Smooth muscle cell of the brain vasculature (primary cell): ENCODE results near the gene GALNT2.

ENCODE experiments used
- DNase-seq: peaks from one replicate; pipeline ENCODE4 v3.0.0-alpha.2; 2012; ENCODE audit warnings: low read depth, low spot score

GALNT2 gene

DNA sequence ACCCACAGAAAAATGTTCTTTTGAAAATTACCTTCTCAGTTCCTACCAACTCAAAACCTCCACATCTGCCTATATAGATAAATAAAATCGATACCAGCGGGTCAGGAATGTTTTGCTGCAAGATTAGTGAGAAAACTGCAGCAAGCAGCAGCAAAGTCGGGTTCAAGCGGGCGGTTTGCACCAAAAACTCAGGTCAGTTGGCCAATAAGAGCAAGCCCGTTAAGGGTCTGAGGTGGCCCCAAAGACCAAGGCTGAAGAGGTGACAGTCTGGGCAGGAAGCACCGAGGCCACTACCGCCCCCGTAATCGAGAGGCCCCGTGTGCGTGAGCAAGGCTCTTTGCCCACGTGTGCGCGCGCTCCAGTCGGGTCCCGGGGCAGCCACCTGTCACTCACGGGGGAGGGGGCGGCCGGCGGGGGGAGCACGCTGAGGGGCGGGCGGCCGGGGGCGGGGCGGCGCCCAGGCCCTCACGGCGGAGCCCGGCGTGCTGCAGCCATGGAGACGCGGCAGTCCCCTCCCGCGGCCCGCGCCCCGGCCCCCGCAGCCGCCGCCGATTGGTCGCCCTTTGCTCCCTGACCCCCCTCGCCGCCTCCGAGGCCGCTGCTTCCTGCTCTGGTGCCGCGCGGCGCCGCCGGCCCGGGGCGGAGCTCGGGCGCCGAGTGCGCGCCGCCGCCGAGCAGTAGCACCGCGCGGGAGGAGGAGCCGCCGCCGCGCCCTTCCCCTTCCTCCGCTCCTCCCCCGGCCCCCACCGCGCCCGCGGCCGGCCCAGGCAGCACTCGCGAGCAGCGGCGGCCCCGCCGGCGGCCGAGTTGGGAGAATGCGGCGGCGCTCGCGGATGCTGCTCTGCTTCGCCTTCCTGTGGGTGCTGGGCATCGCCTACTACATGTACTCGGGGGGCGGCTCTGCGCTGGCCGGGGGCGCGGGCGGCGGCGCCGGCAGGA is at the start of gene GALNT2:
Gene GALNT2 (plus strand): TSS at position 773 of the 939 bp plus-strand sequence. CDS start 43 bp downstream, at position 816.
- DNase-seq, result peak; percentile 43

DNA sequence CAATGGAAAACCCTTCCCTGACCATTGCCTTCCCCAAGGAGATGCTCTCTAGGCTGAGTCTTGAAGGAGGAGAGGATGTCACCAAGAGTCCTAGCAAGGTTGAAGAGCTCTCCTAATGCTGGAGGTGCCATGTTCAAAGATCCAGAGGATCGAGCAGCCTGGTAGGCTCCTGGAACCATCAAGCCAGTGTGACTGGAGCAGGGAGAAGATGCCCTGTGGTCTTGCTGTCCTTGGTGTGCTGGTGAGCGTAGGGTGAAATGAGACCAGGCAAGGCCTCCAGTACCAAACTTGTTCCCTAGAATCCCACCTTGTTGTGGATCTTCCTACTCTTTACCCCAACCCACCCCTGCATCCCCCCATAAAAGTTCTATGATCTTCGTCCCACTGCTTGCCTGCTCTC is 46.6 kb upstream of the GALNT2 start:
- no peak for DNase-seq

DNA sequence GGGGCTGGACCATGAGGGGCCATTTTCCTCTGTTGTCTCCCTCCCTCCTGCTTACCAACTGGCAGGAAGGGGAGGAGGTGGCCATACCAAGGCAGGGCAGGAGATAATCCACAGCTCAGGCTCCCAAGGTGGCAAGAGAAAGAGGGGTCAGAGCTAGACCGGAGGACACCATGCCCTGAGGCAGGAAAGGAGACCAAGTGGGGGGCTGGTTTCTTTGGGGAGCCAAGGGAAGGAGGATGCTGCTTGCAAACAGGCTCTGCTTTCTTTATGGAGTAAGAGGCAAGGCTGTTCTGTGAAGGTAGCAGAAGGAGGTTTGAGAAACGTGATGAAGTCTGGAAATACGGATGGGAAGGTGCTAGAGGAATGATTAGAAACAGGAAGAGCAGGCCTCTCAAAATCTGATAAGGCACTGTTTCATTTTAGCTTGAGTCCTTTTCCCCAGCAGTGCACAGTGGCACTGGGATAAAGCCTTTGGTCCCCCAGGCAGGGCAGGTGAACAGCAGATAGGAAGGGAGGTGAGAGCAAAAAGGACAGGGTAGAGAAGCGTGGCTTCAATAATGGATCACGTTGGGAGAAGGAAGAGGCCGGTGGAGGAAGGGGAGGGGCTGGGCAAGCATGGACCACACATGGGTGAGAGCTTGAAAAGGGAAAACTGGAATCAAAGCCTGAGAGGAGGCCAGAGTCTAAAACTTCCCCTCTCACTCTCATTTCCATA is 44.2 kb upstream of the GALNT2 start:
- DNase-seq, result no peak

DNA sequence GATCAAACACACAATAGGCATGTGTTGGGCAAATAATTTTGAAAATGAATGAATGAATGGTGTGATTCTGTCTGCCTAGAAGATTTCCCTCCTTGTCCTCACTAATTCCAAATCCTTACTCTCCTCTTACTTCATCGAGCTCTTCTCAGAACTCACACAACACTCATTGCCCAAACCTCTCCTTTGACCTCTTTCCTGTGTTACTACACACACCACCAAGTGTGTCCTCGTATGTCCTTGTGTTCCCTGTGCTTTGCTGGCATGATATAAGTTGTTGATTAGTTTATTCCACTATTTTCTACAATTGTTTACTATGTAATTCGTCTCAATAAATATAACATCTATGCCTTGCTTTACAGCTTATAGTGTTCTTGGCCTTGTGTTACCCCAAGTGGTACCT is 41.4 kb upstream of the GALNT2 start:
- no peak for DNase-seq

DNA sequence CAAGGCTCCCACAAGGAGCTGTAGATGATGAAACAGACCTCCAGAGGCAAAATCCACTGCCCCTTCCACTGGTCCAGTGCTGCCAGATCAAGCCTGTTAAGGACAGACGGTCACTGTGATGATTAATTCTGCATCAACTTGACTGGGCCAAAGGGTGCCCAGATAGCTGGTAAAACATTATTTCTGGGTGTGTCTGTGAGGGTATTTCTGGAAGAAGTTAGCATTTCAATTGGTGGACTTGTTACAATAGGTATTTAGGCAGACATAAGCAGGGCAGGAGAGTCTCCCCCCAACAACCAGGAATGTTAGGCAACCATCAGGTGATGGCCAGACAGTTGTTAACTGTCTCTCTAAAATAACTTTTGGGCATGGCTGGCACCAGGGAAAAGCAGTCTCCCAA is 40.9 kb upstream of the GALNT2 start:
- no peak for DNase-seq

DNA sequence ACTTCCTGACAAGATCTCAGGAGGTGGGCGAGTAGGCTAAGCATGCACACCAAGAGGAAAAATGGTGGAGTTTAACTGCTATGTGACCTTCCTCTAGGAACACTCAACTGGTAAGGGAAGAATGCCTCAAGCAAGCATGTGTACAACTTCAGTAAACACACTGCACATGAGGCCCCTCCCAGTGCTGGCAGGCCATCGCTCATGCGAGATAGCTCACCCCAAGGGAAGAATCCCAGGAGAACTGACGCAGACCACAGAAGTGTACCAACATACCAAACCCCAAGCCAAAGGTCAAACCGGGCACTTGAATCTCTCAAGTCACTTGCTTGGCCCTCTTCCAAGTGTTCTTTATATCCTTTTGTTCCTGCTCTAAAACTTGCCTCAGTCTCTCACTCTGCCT is 40.5 kb upstream of the GALNT2 start:
- no peak for DNase-seq

DNA sequence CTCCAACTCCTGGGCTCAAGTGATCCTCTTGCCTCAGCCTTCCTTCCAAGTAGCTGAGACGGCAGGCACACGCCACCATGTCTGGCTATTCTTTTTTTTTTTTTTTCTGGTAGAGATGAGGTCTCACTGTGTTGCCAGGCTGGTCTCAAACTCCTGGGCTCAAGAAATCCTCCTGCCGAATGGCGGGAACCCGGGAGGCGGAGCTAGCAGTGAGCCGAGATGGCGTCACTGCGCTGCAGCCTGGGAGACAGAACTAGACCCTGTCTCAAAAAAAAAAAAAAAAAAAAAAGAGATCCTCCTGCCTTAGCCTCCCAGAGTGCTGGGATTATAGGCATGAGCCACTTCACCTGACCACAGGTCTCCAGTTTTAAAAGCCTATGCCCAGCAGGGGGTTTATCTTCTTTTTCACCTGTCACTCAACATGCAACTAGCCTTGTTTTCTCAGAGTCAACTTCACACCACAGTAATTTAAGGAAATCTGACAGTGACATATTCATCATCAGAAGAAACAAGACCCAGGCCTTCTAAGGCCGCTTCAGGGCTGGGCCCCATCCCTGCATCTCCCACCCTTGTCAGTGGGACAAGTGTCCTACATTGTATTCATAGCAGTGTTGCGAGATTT is 38.3 kb upstream of the GALNT2 start:
- DNase-seq, result no peak

DNA sequence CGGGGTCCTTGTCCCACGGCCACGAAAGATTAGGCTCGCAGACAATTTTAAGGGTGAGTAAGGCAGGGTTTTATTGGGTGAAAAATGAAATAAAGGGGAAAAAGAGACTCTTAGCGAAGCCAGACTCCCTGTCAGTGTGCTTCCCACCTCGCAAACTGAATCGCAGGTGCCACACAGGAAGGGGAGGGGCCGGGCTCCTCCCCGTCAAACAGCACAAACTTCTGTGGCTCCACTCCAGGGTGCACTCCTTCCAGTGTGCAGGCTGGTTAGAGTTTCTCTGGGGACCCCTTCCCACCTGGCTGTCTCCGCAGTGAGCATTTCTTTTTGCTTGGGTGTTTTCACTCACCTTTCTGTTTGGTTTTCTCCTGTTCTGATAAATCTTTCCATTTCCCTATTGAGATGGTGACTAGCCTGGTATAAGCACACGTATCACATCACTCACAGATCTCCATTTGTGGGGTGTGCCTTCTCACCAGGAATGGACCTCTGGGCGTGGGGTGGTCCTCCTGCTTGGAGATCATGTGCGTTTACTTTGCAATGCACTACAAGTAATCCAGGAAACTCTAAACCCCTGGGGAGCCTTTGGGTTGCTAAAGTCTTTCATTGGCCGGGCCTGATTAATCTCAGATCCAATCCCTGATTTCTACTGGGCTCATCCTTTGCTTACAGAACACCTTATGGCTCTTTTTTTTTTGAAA is 37.6 kb upstream of the GALNT2 start:
- no peak for DNase-seq

- no peak for DNase-seq
Observed at GRCh38 chr1:230030122-230030821, 36.8 kb upstream of the GALNT2 start.

DNA sequence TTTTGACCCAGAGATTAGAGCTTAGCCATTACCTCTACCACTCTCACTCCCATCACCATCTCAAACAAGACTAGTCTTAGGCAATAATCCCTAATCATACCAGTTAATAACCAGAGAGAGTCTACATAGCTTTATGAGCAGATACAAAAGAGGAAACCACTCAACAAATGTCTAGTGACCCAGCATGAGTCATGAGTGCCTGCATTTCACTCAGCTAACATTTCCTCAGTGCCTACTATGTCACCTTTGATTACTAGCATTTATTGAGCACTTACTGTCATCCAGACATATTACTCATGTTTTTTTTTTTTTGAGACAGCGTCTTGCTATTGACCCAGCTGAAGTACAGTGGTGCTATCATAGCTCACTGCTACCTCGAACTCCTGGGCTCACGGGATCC is 35.9 kb upstream of the GALNT2 start:
- DNase-seq, result no peak

DNA sequence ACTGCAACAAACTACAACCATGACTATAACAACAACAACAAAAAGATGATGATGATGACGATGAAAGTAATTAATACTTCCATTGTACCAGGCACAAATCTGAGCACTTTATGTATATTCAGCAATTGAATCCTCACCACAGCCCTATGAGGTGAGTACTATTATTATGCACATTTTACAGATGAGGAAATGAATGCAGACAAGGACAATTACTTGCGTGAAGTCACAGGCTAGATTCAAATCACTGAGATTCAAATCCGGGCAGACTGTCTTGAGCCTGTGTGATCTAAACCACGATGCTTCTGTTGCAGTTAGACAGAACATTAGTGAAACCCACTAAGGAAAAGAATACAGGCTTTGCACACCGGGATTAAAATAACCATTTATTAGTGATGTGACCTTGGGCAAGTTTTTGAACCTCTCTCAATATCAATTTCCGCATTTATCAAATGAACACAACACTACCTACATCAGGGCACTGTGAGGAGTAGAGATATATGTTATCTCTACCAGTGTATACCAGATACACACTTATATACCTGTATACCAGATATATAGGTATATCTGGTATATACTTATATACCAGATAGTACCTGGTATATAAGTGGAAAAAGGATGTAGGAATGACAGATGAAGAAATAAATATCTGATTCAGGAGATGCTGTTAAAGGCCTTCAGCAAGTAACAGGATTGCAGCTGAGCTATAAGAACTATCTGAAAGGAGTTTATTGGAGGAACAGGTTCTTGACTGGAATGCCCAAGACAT is 34.3 kb upstream of the GALNT2 start:
- no peak for DNase-seq

GRCh38 chr1:230037261-230037660 is 29.8 kb upstream of the GALNT2 start:
- DNase-seq, result no peak

DNA sequence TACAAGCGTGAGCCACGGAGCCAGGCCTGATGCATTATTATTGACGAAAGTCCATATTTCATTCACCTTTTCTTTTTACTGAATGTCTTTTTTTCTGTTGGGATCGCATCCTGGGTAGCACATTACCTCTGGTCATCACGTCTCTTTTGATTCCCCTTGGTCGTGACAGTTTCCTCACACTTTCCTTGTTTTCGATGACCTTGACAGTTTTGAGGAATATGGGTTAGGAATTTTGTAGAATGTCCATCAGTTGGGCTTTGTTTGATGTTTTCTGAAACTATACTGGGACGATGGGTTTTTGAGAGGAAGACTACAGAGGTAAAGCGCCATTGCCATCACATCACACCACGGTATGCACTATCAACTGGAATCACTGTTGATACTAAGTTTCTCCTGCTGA is 26.6 kb upstream of the GALNT2 start:
- no peak for DNase-seq

DNA sequence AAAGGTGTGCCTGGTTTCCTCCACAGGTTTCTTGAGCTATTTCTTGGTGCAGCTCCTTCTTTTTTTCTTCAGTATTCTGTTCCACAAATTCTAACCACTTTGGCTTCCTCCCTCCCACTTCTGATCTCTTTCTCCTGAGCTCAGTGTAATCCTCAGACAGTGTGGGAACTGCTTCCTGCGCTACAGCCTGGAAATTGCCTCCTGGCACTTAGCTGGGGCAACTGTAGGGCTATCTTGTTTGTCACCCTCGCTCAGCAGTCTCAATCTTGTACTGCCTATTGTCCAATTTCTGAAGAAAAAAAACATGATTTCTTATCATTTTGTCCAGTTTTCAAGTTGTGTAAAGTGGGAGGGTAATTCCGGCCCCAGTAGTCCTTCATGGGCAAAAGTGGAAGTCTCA is 24.0 kb upstream of the GALNT2 start:
- no peak for DNase-seq

DNA sequence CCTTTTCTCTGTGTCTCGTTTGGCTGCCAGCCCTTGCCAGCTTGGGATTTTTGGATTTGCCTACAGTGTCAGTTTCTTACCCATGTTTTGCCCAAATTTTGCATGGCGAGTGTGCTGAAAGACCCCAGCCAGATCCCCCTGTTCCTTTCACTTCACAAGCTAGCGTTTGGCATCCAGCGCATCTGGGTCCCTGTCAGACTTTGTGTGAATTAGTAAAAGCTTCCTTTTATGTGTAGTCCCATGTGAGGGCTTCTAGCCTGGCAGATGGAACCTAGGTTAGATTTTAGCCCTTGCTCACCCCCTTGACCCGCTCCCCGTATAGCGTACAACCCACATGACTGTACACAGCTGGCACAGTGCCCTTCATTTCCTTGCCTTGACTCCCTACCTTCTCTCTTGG is 22.3 kb upstream of the GALNT2 start:
- DNase-seq, result no peak

GRCh38 chr1:230047114-230047865 is 19.7 kb upstream of the GALNT2 start:
- DNase-seq, result no peak

GRCh38 chr1:230048322-230048721 is 18.7 kb upstream of the GALNT2 start:
- DNase-seq, result no peak

- DNase-seq, result no peak
Observed at GRCh38 chr1:230048922-230049321, 18.1 kb upstream of the GALNT2 start.

DNA sequence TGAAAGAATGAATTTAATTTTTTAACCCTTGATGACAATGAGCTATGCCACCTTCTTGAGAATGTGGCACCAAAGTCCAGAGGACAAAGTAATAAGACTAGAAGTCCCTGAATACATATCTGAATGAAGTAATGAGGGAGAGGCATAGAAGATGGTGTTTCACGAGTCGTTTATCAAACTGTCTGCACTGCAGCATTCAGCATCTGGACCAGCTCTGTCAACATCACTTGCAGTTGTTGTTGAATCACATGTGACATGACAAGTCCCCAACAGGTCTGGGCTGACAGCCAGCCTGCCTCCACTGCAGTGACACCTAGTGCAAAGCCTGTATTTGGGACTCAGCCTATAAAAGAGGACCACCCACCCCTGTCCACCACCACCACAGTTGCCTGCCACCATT is 17.3 kb upstream of the GALNT2 start:
- no peak for DNase-seq
